CD14-positive monocyte (primary cell): ENCODE measurements around the gene PTPRN2. TPM values are rescaled to one million over a fixed set of nuclear protein-coding genes. Genes with fewer than 3 reads are reported as not detected.

Experiments
- DNase-seq, 3 donors: peaks; one replicate each; pipeline ENCODE4 v3.0.0-alpha.2; 2011 to 2022
- H2AFZ ChIP-seq: 2 replicates; pipeline ENCODE4 v1.6.0; 2012; ENCODE audit warnings: mild to moderate bottlenecking, low read depth, low read length, inconsistent platforms; ENCODE audit not compliant: insufficient read depth, poor library complexity, severe bottlenecking
- H3K27ac ChIP-seq, 2 donors: 1 replicate in 1 of 2; 2 replicates in 1 of 2; pipeline ENCODE4 v1.5.1; 2012 to 2013; ENCODE audit warnings: low read length in 2 of 2, control low read depth in 1 of 2, inconsistent platforms in 1 of 2, low read depth in 1 of 2, mild to moderate bottlenecking in 1 of 2
- H3K27me3 ChIP-seq, 2 donors: one replicate each; pipeline versions ENCODE4 v1.6.0 to v1.6.1; 2011 to 2013; ENCODE audit warnings: low read length in 2 of 2; ENCODE audit not compliant: control insufficient read depth in 2 of 2, insufficient read depth in 2 of 2
- H3K36me3 ChIP-seq, 2 donors: replicated peaks in 1 of 2; 1 replicate in 1 of 2; 2 replicates in 1 of 2; pipeline versions ENCODE4 v1.5.1 to v1.6.1; 2012 to 2013; ENCODE audit warnings: low read length in 2 of 2, control low read depth in 1 of 2, inconsistent platforms in 1 of 2, mild to moderate bottlenecking in 1 of 2; ENCODE audit not compliant: insufficient read depth in 2 of 2, control insufficient read depth in 1 of 2
- H3K4me1 ChIP-seq, 2 donors: 1 replicate in 1 of 2; 2 replicates in 1 of 2; pipeline versions ENCODE4 v1.5.1 to v1.6.1; 2012 to 2013; ENCODE audit warnings: low read length in 2 of 2, control low read depth in 1 of 2, inconsistent platforms in 1 of 2, mild to moderate bottlenecking in 1 of 2, moderate library complexity in 1 of 2; ENCODE audit not compliant: insufficient read depth in 2 of 2, control insufficient read depth in 1 of 2
- H3K4me2 ChIP-seq: replicated peaks from 2 replicates; pipeline ENCODE3; 2012; ENCODE audit warnings: low read length, moderate library complexity, mild to moderate bottlenecking; ENCODE audit not compliant: poor library complexity, severe bottlenecking; ENCODE audit errors: extremely low read depth
- H3K4me3 ChIP-seq, 3 experiments: fragments of 200-600 bp in 1 of 3; sonication (generic) in 1 of 3; replicated peaks in 1 of 3; 1 replicate in 2 of 3; 2 replicates in 1 of 3; pipeline ENCODE4 v1.5.1; 2011 to 2013; ENCODE audit warnings: low read length in 3 of 3, mild to moderate bottlenecking in 3 of 3, control low read depth in 2 of 3, low read depth in 2 of 3, inconsistent platforms in 1 of 3, moderate library complexity in 1 of 3
- H3K79me2 ChIP-seq: 2 replicates; pipeline ENCODE4 v1.6.0; 2012; ENCODE audit warnings: mild to moderate bottlenecking, control low read depth, inconsistent platforms, low read length, moderate library complexity; ENCODE audit not compliant: insufficient read depth
- H3K9ac ChIP-seq: 2 replicates; pipeline ENCODE4 v1.6.0; 2017; ENCODE audit warnings: low read length, mild to moderate bottlenecking; ENCODE audit not compliant: insufficient read depth, poor library complexity, severe bottlenecking
- H3K9me3 ChIP-seq, 2 donors: replicated peaks in 1 of 2; 1 replicate in 1 of 2; 2 replicates in 1 of 2; pipeline versions ENCODE4 v1.5.1 to v1.6.1; 2012 to 2013; ENCODE audit warnings: low read length in 2 of 2, control low read depth in 1 of 2; ENCODE audit not compliant: control insufficient read depth in 1 of 2, insufficient read depth in 1 of 2
- H4K20me1 ChIP-seq: 2 replicates; pipeline ENCODE4 v1.6.0; 2012; ENCODE audit warnings: mild to moderate bottlenecking, low read length, control low read depth, moderate library complexity; ENCODE audit not compliant: insufficient read depth
- H3K27ac Mint-ChIP-seq, 7 donors: one replicate each; pipeline ENCODE4 v1.8.0; 2020; ENCODE audit warnings: mild to moderate bottlenecking in 7 of 7, mixed read lengths in 7 of 7, moderate library complexity in 6 of 7, inconsistent platforms in 2 of 7
- H3K27me3 Mint-ChIP-seq, 3 donors: one replicate each; pipeline ENCODE4 v1.8.0; 2021 to 2022; ENCODE audit warnings: low read depth in 3 of 3, mild to moderate bottlenecking in 3 of 3, mixed read lengths in 3 of 3, moderate library complexity in 3 of 3, inconsistent platforms in 1 of 3
- H3K36me3 Mint-ChIP-seq, 2 donors: one replicate each; pipeline ENCODE4 v1.8.0; 2020; ENCODE audit warnings: mixed read lengths in 2 of 2, inconsistent platforms in 1 of 2, mild to moderate bottlenecking in 1 of 2
- H3K4me1 Mint-ChIP-seq: one replicate; pipeline ENCODE4 v1.8.0; 2020; ENCODE audit warnings: mild to moderate bottlenecking, mixed read lengths
- H3K4me3 Mint-ChIP-seq, 2 donors: one replicate each; pipeline ENCODE4 v1.8.0; 2020; ENCODE audit warnings: mild to moderate bottlenecking in 2 of 2, mixed read lengths in 2 of 2, moderate library complexity in 1 of 2
- H3K9me3 Mint-ChIP-seq, 7 donors: one replicate each; pipeline ENCODE4 v1.8.0; 2020 to 2022; ENCODE audit warnings: mixed read lengths in 7 of 7, mild to moderate bottlenecking in 6 of 7, moderate library complexity in 6 of 7, inconsistent platforms in 2 of 7
- CTCF ChIP-seq: fragments of 200-600 bp; IDR thresholded peaks from one replicate; pipeline ENCODE4 v1.8.0; 2022; ENCODE audit warnings: antibody characterized with exemption, mild to moderate bottlenecking
- WGBS: methylation state at CpG from one replicate; pipeline ENCODE4 v1.1.5; 2013; ENCODE audit warnings: missing lambda C conversion rate; ENCODE audit not compliant: insufficient coverage; 5-methylcytosine and 5-hydroxymethylcytosine counted together
- intact Hi-C, 2 donors: fragments of 100-400 bp; cut with micrococcal nuclease; formaldehyde crosslinking; loops; one replicate each; pipeline versions ENCODE4 v1.15.0 to v1.15.1; 2023
- polyA plus RNA-seq, 3 donors: library from polyadenylated mRNA; depleted of rRNA in 1 of 3; unstranded in 2 of 3; stranded (reverse) in 1 of 3; fragments of 300-500 nt in 2 of 3; fragments of >200 nt in 1 of 3; fragmentation: Illumina TruSeq in 2 of 3; gene quantifications; 1 replicate in 2 of 3; 2 replicates in 1 of 3; pipeline ENCODE4 v1.2.3, GENCODE V29; 2012 to 2021

The PTPRN2 gene
- polyA plus RNA-seq, 3 donors: 0.25 to 1.4 (median 0.97) TPM

GRCh38 chr7:158516524-158516923 is 71.1 kb downstream of the PTPRN2 start:
- Mint-ChIP-seq H3K36me3 (no peaks in the 10 kb centered on the region), H3K9me3 (peaks cover 4 to 11% (median 9%) of the 10 kb centered on the region in 7 donors)
- 100% methylated on average over 1 of the region's 2 CpGs for WGBS

GRCh38 chr7:158512869-158513268 is 74.8 kb downstream of the PTPRN2 start:
- H3K79me2 ChIP-seq: no peaks in the 10 kb centered on the region
- H3K36me3 Mint-ChIP-seq: no peaks in the 10 kb centered on the region
- TF ChIP-seq CTCF: no peak
- no peak overlapping the region for H3K4me3 ChIP-seq
- peaks cover 5% of the 10 kb centered on the region for H3K4me1 Mint-ChIP-seq
- no peaks in the 10 kb centered on the region for H3K36me3 ChIP-seq
- no peak overlapping the region for H3K9ac ChIP-seq
- WGBS: no CpG with 5 or more reads among the region's 6 CpGs
- no peaks in the 10 kb centered on the region for H4K20me1 ChIP-seq
- no peak overlapping the region for H2AFZ ChIP-seq
- no peak overlapping the region for H3K4me3 Mint-ChIP-seq
- no peaks in the 10 kb centered on the region for H3K27me3 ChIP-seq
- H3K9me3 ChIP-seq: peaks cover 0 to 15% of the 10 kb centered on the region in 2 donors
- intact Hi-C loops: no loop called here
- H3K27me3 Mint-ChIP-seq: peaks cover 4 to 6% (median 6%) of the 10 kb centered on the region in 3 donors
- H3K4me2 ChIP-seq: no peak overlapping the region
- peaks cover 4 to 16% (median 12%) of the 10 kb centered on the region in 7 donors for H3K9me3 Mint-ChIP-seq
- no peak overlapping the region for H3K27ac Mint-ChIP-seq
- DNase-seq: no peak
- no peak overlapping the region for H3K27ac ChIP-seq
- H3K4me1 ChIP-seq: peaks cover 0 to 4% of the 10 kb centered on the region in 2 donors

More at GRCh38 chr7:158516524-158516923, 71.1 kb downstream of the PTPRN2 start:
- Histone ChIP-seq H2AFZ (no peak overlapping the region), H3K4me3 (no peak overlapping the region), H3K27me3 (no peaks in the 10 kb centered on the region), H3K4me1 (no peaks in the 10 kb centered on the region), H3K27ac (no peak overlapping the region), H3K79me2 (no peaks in the 10 kb centered on the region), H3K9ac (no peak overlapping the region), H3K36me3 (no peaks in the 10 kb centered on the region), H3K9me3 (peaks cover 0 to 12% of the 10 kb centered on the region in 2 donors), H3K4me2 (no peak overlapping the region), H4K20me1 (no peaks in the 10 kb centered on the region)
- H3K27me3 Mint-ChIP-seq: peaks cover 2 to 7% (median 6%) of the 10 kb centered on the region in 3 donors
- no peak overlapping the region for H3K4me3 Mint-ChIP-seq
- no peaks in the 10 kb centered on the region for H3K4me1 Mint-ChIP-seq
- DNase-seq: no peak
- no peak overlapping the region for H3K27ac Mint-ChIP-seq
- no peak for TF ChIP-seq CTCF
- intact Hi-C loops: no loop called here
